ENCODE data around the gene APOC3. TPM values are rescaled to one million over a fixed set of nuclear protein-coding genes. Genes with fewer than 3 reads are reported as not detected.
A peak's percentile ranks its signal among the peaks of the same experiment; 100 is the strongest.

Gene APOC3
- total RNA-seq: not detected in 2 replicates

GRCh38 chr11:116829525-116830183, at the start of gene APOC3:
APOC3 (plus strand) TSS chr11:116829907; CDS start chr11:116830583, 676 bp downstream.
- no peak within 1 kb of the TSS for H3K4me3 ChIP-seq (ENCODE audit: low read depth, low read length)

DNA sequence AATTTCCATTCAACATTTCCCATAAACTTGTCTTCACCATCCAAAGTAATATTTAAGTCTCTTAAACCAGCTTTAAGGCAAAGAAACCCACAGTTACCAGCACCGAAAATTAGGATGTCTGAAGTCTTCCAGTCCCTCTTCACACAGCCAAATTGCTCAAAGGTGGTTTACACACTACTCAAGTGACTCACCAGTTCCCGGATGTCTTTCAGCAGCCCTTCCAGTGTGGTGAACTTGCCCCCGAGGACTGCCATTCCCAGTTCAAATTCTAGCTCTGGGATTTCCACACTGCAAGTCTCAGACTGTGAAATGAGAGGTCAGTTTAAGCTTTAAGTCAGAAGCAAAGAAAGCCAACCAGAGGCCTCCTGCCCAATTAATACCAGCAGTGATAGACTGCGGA, 47.0 kb upstream of the APOC3 start:
- TF ChIP-seq, protein P1, sequence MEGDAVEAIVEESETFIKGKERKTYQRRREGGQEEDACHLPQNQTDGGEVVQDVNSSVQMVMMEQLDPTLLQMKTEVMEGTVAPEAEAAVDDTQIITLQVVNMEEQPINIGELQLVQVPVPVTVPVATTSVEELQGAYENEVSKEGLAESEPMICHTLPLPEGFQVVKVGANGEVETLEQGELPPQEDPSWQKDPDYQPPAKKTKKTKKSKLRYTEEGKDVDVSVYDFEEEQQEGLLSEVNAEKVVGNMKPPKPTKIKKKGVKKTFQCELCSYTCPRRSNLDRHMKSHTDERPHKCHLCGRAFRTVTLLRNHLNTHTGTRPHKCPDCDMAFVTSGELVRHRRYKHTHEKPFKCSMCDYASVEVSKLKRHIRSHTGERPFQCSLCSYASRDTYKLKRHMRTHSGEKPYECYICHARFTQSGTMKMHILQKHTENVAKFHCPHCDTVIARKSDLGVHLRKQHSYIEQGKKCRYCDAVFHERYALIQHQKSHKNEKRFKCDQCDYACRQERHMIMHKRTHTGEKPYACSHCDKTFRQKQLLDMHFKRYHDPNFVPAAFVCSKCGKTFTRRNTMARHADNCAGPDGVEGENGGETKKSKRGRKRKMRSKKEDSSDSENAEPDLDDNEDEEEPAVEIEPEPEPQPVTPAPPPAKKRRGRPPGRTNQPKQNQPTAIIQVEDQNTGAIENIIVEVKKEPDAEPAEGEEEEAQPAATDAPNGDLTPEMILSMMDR (conservative IDR thresholded peaks at IDR 0.05; ENCODE audit: low read depth, low read length): no peak
- no peak for DNase-seq (ENCODE audit: low read depth)
- no peak overlapping the region for H3K4me3 ChIP-seq (ENCODE audit: low read depth, low read length)

More at GRCh38 chr11:116829525-116830183, at the start of gene APOC3:
- DNase-seq (ENCODE audit: low read depth): no peak
- TF ChIP-seq, protein P1 (conservative IDR thresholded peaks at IDR 0.05; ENCODE audit: low read depth, low read length): no peak

DNA sequence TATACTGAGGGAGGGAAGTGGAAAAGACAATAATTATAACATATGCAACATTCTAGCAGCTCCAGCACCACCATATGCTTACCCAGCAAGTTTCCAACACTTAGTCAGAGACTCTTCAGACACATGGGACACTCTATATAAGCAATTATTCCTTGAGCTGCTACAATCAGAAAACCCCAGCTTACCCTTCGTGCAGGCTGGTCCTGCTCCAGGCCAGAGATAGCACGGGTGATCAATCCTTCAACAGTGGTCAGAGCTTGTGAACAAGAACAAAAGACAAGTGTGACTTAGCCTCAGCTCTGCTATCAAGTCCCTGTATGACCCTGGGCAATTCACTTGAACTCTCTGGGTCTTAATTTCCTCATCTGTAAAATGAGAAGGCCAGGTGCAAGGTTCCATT, 43.4 kb upstream of the APOC3 start:
- no peak for DNase-seq (ENCODE audit: low read depth)
- no peak overlapping the region for H3K4me3 ChIP-seq (ENCODE audit: low read depth, low read length)
- TF ChIP-seq, protein P1 (conservative IDR thresholded peaks at IDR 0.05; ENCODE audit: low read depth, low read length): no peak

GRCh38 chr11:116786966-116787365, 42.7 kb upstream of the APOC3 start:
- TF ChIP-seq, protein P1 (conservative IDR thresholded peaks at IDR 0.05; ENCODE audit: low read depth, low read length): no peak
- peak overlapping the region; percentile 89 for H3K4me3 ChIP-seq (ENCODE audit: low read depth, low read length)
- DNase-seq (ENCODE audit: low read depth): no peak

- TF ChIP-seq, protein P1 (conservative IDR thresholded peaks at IDR 0.05; ENCODE audit: low read depth, low read length): no peak
- no peak for DNase-seq (ENCODE audit: low read depth)
- peak overlapping the region; percentile 89 for H3K4me3 ChIP-seq (ENCODE audit: low read depth, low read length)
Observed at GRCh38 chr11:116787436-116787785, 42.3 kb upstream of the APOC3 start.

- no peak for DNase-seq (ENCODE audit: low read depth)
Observed at GRCh38 chr11:116787786-116788486, 41.8 kb upstream of the APOC3 start, which contains the start of gene ZPR1. ZPR1 (minus strand) TSS chr11:116788023; CDS start chr11:116787990, 33 bp downstream.

More at GRCh38 chr11:116787786-116788486, 41.8 kb upstream of the APOC3 start, which contains the start of gene ZPR1:
- TF ChIP-seq, protein P1 (conservative IDR thresholded peaks at IDR 0.05; ENCODE audit: low read depth, low read length): no peak
- H3K4me3 ChIP-seq (ENCODE audit: low read depth, low read length): peak within 1 kb of the TSS; percentile 89
